NCI-H1048 (cell line): ENCODE results near the gene TMEM95.

Experiments used
- DNase-seq: peaks from one replicate; lab custom pipeline; 2025; lab: John Stamatoyannopoulos, UW

The TMEM95 gene

GRCh38 chr17:7374353-7374752 is 19.4 kb downstream of the TMEM95 start:
- no peak for DNase-seq

DNA sequence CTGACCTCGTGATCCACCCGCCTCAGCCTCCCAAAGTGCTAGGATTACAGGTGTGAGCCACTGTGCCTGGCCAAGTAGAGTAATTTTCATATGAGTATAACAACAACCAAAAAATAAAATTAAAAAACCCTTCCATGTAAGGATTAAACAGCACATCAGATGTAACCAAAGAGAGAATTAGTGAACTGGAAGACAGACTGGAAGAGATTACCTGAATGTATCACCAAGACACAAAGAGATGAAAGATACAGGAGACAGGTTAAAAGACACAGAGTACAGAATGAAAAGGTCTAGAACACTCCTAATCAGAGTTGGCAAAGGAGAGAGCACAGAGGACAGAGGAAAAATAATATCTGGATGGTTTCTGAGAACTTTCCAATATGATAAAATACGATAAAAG is 24.2 kb downstream of the TMEM95 start:
- DNase-seq = no peak

DNA sequence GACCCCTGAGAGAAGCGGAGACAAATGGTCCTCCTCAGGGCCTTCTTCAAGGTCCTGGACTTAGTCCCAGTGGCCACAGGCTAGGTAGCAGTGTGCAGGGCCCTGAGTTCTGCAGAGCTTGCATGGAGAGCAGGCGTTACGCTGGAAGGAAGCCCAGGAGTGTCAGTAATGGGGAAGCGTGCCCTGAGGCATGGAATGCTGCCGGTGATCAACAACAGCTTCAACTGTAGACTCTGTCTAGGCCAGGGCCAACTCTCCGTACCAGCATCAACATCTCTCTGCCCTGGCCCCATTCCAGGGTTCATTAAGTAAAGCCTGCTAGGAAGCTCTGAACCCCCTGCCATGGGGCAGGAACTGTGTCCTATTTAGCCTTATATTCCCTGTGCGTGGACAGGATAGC is 25.4 kb downstream of the TMEM95 start:
- no peak for DNase-seq

DNA sequence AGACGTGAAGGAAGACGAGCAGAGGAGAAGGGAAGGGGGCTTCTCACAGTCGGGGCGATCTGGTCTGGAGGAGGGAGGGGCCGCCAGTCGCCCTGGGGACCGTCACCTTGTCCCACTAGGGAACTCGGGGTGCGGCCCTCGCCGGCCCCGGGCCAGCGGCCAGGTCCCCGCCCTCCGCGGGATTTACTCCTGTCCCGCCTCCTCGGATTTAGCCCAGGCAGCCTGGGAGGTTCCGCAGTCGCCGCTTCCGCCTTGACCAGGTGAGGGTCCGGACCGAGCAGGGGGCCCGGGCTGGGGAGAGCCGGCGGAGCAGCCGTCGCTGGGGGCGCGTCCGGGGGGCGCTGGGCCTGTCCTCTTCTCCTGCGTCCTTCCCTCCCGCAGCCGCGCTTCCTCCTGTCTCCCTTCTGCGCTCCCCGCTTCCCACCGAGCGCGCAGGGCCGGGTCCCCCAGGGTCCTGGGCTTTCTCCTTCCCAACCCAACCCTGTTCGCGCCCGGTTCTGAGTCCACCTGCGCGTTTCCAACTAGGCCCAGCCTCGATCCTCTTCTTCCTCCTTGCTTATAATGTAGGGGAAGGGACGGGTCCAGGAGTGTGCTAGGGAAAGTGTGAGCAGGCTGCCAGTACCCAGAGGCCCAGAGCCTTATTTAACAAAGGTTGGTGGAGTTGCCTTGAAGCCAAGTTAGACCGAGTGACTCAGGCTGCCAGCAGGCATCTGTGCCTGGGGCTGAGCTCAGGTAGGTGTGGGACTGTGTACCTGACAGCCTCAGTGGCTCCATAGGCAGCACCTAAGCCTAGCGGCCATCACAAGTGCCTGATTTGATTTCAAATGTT is 26.1 kb downstream of the TMEM95 start, which contains the start of gene TNK1:
TSS of gene TNK1 (plus strand) at position 235 of the 829 bp plus-strand sequence. CDS start 1,838 bp downstream, outside the sequence.
- DNase-seq = no peak

DNA sequence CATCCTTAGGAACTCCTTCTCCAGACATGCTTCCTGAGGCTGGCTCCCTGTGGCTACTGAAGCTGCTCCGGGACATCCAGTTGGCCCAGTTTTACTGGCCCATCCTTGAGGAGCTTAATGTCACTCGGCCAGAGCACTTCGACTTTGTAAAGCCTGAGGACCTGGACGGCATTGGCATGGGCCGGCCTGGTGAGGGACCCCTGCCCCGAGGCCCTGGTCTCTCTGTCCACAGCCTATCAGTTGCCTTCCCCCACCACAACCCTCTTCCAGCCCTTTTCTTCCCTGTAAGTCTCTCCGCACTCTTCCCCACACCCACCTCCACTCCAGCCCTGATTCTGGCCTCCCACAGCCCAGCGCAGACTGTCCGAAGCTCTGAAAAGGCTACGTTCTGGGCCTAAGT is 27.9 kb downstream of the TMEM95 start:
- no peak for DNase-seq

DNA sequence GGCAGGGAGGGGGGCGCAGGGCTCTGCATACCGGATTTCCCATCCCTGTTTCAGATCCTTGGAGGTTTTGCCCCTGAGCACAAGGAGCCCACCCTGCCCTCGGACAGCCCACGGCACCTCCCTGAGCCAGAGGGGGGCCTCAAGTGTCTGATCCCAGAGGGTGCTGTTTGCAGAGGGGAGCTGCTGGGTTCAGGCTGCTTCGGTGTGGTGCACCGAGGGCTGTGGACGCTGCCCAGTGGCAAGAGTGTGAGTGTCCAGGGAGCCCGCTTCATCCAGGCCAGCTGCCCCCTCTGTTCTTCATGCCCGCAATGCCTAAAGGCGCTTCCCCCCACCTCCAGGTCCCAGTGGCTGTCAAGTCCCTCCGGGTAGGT is 28.4 kb downstream of the TMEM95 start:
- no peak for DNase-seq

GRCh38 chr17:7383742-7384488 is 29.0 kb downstream of the TMEM95 start:
- no peak for DNase-seq

DNA sequence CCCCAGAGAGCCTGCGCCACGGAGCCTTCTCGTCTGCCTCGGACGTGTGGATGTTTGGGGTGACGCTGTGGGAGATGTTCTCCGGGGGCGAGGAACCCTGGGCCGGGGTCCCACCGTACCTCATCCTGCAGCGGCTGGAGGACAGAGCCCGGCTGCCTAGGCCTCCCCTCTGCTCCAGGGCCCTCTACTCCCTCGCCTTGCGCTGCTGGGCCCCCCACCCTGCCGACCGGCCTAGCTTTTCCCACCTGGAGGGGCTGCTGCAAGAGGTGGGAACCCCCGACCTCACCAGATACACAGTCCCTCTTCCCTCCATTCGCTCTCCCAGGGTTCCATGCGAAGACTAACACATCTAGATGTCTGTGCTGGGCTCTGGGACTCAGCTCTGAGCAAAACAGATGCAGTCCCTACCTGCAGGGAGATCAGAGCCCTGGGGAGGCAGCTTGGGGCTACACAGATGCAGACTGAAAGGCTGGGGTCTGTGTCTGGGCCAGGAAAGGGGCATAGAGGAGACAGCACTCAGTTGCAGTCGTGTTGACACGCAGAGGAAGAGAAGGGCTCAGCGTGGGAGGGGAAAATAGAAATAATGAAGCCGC is 29.6 kb downstream of the TMEM95 start:
- DNase-seq = no peak

DNA sequence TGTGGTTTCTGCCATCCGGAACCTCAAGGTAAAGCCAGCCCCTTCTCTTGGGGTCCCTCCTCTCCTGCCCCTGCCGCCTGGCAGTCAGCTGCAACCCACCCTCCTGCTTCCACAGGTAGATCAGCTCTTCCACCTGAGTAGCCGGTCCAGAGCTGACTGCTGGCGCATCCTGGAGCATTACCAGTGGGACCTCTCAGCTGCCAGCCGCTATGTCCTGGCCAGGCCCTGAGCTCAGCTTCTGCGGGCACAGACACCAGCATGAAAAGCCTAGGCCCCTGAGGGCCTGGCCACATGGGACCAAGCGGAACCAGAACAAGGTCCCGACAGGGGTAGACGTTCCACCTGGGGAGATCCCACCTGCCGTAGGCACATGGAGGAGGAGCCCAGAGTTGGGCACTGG is 33.9 kb downstream of the TMEM95 start:
- DNase-seq = no peak

DNA sequence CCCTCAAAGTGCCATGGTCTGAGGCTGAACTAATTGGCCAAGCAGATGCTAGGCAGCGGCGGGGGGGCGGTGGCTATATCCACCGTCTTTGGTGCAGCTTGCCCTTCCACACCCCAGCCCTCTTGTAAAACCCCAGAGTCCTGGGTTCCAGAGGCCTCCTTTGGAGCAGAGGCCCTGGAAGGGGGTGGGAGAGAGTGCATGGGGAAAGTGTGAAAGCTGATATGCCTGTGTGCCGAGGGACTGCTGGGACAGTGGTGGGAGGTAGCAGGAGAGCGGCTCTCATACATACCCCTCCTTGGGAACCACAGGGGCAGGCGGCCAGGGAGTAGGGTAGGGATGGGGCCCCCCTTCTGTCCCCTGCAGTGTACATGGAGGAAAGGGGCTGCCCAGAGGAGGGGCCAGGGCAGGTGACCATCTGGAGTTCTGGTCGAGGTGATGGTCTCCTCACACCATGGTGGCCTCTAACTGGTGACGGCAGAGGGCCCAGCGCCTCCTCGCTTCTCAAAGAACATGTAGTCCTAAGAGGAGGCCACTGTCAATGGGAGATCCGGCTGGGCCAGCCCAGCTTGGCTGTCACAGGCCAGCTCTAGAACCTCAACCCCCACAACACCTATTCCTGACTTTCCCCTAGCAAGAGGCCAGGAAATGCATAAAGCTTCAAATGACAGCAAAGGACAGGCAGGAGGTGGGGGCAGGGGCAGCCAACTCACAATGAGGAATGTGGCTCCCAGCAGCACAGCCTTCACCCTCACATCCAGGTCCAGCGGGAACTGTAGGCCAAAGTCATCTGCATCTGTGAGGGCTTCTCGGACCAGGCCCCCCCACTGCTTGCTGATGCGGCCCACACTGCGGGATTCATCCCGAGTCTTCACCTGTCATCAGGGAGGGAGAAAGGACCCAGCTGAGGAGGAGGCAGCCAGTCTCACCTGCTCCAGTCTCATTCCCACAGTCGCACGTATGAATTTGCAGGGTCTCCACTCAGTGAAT is 35.3 kb downstream of the TMEM95 start:
- DNase-seq = no peak

DNA sequence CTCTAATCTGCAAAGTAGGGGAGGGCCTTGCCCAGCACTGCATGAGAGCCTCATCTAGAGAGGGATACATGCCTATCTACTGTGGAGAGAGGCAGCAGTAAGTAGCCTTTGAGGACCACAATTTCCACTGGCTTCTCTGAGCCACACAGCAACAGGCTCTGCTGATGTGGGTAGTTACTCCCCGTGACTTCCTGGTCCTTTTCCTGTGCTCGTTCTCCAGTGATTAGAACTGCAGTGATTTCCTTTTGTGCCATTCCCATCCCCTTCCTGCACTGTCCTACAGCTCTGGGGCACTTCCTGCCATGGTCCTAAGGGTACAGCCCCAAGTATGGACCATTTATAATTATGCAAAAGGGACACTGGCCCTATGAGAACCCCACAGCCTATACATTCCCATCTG is 36.4 kb downstream of the TMEM95 start:
- no peak for DNase-seq

DNA sequence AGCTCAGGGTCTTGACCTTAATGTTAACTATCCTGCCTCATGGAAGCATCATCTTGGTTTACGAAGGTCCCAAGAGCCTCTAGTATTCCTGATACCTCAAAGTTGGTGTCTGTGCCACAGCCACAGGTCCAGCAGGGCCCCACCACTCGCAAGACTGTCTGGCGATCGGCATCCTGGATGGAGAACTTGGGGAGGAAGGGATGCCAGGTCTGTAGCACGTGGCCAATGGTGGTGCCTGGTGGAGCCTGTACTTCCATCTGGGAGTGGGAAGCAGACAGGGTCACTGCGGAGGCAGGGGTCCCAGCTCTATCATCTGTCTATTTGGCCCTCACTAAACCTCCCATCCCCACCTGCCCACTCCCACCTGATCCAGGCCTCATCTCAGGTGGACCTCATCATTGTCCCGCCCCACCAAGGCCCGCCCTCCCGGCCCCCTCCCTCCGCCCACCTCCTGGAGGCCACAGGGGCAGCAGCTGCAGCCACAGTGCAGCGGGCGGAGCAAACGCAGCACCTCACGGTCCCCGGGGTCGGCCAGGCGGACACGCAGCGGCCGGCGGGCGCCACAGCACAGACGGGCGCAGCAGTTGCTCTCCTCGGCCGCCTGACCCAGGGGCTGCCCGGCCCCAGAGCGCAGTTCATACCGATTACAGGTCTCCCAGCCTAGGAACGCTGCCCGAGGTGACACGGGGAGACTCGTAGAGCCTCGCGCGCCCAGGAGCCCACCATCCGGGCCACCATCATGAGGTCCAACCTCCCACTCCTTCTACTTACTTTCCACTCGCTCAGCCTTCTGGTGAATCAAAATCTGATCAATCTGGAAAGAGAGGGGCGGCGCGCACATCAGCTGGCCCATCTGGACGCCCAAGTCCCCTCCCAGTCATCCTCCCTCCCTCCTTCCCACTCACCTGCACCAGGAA is 38.0 kb downstream of the TMEM95 start:
- no peak for DNase-seq

GRCh38 chr17:7393613-7394451 is 38.9 kb downstream of the TMEM95 start:
- no peak for DNase-seq

DNA sequence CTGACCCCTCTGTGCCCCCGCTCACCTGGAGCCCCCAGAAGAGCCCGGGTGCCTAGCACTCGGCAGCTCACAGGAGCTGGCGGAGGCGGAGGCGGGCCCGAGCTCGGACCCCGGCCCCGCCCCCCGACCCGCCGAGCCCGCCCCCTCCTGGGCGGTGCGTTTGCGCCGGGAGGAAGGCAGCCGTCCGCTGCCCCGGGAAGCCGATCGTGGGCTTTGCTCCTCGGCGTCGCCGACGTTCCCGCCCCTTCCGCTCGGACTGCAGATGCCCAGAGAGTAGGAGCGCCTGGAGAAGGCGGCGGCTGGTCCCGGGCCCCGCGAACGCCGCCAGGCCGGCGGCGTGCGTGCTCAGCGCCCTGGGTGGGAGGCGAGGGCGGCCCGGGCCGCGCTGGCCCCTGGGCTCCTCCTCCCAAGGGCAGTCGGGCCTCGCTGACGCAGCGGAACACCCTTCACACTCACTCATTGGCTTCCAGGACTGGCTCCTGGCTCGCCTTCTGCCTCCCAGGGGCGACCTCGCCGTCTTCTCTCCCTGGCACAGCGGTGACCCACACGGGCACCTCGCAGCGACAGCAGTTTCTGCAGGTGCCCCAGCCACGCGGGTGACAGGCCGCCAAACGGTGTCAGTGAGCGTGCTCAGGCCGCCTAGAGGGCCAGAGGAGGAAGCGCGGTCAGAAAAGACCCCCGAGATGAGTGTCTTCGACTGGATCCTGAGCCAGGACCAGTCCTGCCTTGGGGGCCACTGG is 39.7 kb downstream of the TMEM95 start, which contains the start of gene PLSCR3:
TSS of gene PLSCR3 (minus strand) at position 74 of the 740 bp plus-strand sequence. CDS start 415 bp downstream, outside the sequence.
- no peak for DNase-seq

DNA sequence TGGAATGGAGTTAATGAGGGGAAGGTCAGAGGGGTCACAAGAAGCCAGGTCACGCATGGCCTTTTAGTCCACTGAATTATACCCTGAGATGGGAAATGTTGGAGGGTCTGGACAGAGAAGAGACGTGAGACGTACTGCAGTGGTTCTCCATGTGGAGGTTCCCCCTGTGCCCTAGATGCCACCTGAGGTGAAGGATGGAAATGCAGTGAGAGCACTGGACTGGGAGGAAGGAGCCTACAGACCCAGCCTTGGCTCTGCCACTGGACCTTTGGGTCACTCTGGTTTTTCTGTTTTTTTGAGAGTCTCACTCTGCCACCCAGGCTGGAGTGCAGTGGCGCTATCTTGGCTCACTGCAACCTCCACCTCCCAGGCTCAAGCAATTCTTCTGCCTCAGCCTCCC is 41.2 kb downstream of the TMEM95 start:
- DNase-seq = no peak

DNA sequence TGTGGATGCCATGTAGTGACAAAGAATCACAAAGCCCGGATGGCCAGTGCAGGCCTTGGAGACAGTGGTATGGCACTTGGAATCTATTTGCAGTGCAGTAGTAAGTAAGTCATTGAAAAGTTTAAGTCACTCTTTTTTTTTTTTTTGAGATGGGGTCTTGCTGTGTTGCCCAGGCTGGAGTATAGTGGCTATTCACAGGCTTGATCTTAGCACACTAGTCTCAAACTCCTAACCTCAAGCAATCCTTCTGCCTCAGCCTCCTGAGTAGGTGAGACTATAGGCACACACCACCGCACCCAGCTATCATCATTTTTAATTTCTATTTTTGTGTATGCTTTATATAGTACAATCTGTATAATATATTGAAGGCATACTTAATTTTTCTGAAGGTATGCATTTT is 43.7 kb downstream of the TMEM95 start:
- DNase-seq = no peak

DNA sequence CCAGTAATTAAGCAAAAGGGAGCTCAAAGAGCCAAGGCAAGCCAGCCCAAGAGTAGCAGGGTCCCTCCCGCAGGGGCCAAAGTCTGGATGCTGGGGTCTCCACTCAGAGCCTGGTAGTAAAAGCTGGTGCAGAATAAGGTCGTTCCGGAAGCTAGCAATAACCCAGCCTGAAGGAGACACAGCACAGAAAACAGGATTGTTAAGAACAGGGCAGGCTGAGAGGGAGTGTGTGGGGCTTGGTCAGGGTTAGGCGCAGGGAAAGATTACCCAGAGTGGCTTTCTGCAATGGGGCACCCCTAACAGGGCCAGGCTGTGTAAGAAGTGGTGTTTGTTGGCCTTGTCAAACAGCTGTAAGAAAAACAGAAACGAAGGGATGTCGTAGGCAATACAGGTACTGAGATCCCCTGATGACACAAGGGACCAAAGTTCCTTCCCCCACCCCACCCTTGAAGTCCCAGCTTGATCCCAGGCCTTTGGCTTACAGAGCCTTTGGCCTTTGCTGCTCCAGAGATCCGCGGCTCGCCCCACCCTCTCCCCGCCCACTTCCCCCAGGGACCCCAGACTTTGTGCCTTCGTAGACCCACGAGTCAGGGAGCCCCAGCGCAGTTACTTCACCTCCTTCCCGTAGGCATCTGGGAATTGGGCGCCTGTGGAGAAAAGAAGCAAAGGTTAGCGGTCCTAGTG is 48.2 kb downstream of the TMEM95 start:
- no peak for DNase-seq

- no peak for DNase-seq
Measured at GRCh38 chr17:7403727-7403976, 48.7 kb downstream of the TMEM95 start.
